Putamen (tissue), 1 donor: ENCODE results near the gene DCHS2.

Experiments
- DNase-seq: peaks from one replicate; pipeline ENCODE4 v3.0.0-alpha.2; 2016; ENCODE audit warnings: low spot score

DCHS2 gene

DNA sequence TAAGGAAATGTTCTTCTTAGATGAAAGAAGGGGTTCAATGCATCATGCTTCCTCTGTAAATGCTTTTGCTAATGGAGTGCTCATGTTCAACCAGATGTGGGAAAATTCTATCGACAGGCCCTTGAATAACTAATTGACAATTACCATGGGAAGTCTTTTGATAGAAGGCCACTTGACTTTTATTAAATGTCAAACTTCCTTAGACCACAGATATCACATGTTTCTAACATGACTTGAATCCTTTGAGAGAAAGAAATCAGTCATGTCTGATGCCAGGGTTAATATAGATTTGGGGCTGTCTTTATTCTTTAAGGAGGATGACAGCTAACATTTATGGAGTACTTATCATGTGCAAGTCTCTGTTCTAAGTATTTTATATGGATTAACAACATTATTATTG lies 280.1 kb downstream of the DCHS2 start:
- no peak for DNase-seq

- no peak for DNase-seq
Measured at GRCh38 chr4:154208424-154208823, 283.2 kb downstream of the DCHS2 start.

DNA sequence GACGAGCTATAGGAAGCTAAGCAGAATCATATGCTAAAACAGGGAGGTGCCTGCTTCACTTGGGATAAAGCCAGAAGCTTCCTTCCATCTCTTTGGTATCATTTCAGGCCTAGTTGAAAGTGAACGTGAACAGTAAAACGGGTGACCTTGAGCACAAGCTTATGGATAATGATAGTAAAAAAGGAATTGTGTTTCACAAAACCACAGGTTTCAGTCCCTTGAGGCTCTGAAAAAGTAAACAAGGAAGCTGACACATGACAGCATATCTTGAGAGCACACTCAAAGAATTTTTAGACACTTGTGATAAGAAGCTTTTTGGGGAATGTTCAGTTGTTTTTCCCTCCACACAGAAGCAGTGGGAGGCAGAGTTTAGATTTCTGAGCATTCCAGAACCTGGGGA lies 286.1 kb downstream of the DCHS2 start:
- no peak for DNase-seq

DNA sequence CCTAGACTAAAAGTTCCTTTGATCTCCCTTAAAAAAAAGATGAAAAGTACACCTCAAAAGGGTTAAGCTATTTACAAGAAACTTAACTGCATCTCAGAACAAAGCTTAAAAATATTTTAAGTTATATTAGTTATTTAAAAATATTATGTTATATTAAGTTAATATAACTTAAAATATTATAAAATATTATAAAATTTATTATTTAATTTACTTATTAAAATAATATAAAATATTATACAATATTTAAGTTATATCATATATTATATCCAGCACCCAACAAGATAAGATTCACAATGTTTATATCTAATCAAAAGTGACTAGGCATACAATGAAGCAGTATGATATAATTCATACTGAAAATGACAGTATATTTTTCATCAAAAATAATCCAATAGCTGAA lies 296.9 kb downstream of the DCHS2 start:
- DNase-seq, result no peak

DNA sequence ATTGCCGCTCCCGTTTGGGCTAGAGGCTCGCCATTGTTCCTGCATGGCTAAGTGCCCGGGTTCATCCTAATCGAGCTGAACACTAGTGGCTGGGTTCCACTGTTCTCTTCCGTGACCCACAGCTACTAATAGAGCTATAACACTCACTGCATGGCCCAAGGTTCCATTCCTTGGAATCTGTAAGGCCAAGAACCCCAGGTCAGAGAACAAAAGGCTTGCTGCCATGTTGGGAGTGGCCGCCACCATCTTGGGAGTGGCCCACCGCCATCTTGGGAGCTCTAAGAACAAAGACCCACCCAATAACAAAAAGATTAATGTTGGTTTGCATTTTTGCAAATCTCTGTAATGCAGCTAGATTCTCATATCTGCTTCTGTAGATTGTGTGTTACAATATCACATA lies 299.0 kb downstream of the DCHS2 start:
- DNase-seq, result no peak

GRCh38 chr4:154189346-154189745 lies 302.3 kb downstream of the DCHS2 start:
- DNase-seq, result no peak

- DNase-seq, result no peak
Measured at GRCh38 chr4:154186888-154187287, 304.7 kb downstream of the DCHS2 start.

GRCh38 chr4:154186035-154186434 lies 305.6 kb downstream of the DCHS2 start:
- no peak for DNase-seq

GRCh38 chr4:154184238-154184637 lies 307.4 kb downstream of the DCHS2 start:
- no peak for DNase-seq

GRCh38 chr4:154183264-154183663 lies 308.3 kb downstream of the DCHS2 start:
- no peak for DNase-seq
